K562 (cell line): ENCODE results near the gene DIP2A.

Source experiments
- CHD7 ChIP-seq: fragments of 200-600 bp; sonication (generic); IDR thresholded peaks from one replicate; pipeline ENCODE4 v1.6.1; 2012; ENCODE audit warnings: mild to moderate bottlenecking, low read depth, low read length, inconsistent platforms
- ELF2 ChIP-seq: fragments of 250-450 bp; sonication (Bioruptor Pico); IDR thresholded peaks from 2 replicates; pipeline ENCODE4 v1.5.0; 2021; ENCODE audit warnings: mild to moderate bottlenecking
- EZH2 ChIP-seq: IDR thresholded peaks from 2 replicates; pipeline ENCODE4 v1.6.1; 2012; ENCODE audit warnings: low read depth, mild to moderate bottlenecking, inconsistent platforms, low read length, borderline replicate concordance
- POLR2A ChIP-seq: fragments of 450-650 bp; conservative IDR thresholded peaks from 2 replicates; pipeline ENCODE4 v1.6.1; 2016
- RCOR1 ChIP-seq, 2 experiments: IDR thresholded peaks; 2 replicates each; pipeline ENCODE4 v1.6.1; 2012; ENCODE audit warnings: low read depth in 2 of 2, low read length in 2 of 2, borderline replicate concordance in 1 of 2, improper control_type of control experiment in 1 of 2
- REST ChIP-seq, 2 experiments: fragments of 450-650 bp; formaldehyde crosslinking in 1 of 2; IDR thresholded peaks; 2 replicates each; pipeline versions ENCODE4 v1.4.0 to v1.6.1; 2014 to 2020; ENCODE audit warnings: mild to moderate bottlenecking in 2 of 2, borderline replicate concordance in 1 of 2, low read depth in 1 of 2
- SMAD1 ChIP-seq: fragments of 150-350 bp; IDR thresholded peaks from 2 replicates; pipeline ENCODE4 v1.6.1; 2014; ENCODE audit warnings: low read length, low read depth; ENCODE audit not compliant: partially characterized antibody
- STAT5B ChIP-seq: fragments of 250-450 bp; sonication (Bioruptor Pico); IDR thresholded peaks from 2 replicates; pipeline ENCODE4 v1.8.0; 2021; ENCODE audit warnings: mild to moderate bottlenecking, inconsistent platforms
- TAF9B ChIP-seq: fragments of 450-650 bp; IDR thresholded peaks from 2 replicates; pipeline ENCODE4 v1.6.1; 2018; ENCODE audit warnings: mild to moderate bottlenecking; ENCODE audit not compliant: partially characterized antibody
- USF2 ChIP-seq: sonication (generic); formaldehyde crosslinking; IDR thresholded peaks from 2 replicates; pipeline ENCODE4 v1.5.0; 2020; ENCODE audit warnings: missing genetic modification reagents

GRCh38 chr21:46554431-46555224 is 95.9 kb downstream of the DIP2A start:
- TF ChIP-seq POLR2A (no peak), ELF2 (CRISPR knock-in tag) (no peak), USF2 (CRISPR knock-in tag) (no peak), REST (IDR thresholded peaks at IDR 0.05; ENCODE audit: borderline replicate concordance) (no peak), REST (CRISPR knock-in tag; IDR thresholded peaks at IDR 0.05; ENCODE audit: low read depth) (no peak), RCOR1 (IDR thresholded peaks at IDR 0.05; ENCODE audit: borderline replicate concordance in 1 of 2, low read depth in 2 of 2, low read length in 2 of 2) (no peak), EZH2 (no peak), STAT5B (no peak), SMAD1 (no peak), CHD7 (no peak), TAF9B (no peak)
